ENCODE results near the gene IL27RA. TPM values are rescaled to one million over a fixed set of nuclear protein-coding genes. Genes with fewer than 3 reads are reported as not detected.

The IL27RA gene
- total RNA-seq, 1 experiment from 2014 or later, result 2.7 TPM

DNA sequence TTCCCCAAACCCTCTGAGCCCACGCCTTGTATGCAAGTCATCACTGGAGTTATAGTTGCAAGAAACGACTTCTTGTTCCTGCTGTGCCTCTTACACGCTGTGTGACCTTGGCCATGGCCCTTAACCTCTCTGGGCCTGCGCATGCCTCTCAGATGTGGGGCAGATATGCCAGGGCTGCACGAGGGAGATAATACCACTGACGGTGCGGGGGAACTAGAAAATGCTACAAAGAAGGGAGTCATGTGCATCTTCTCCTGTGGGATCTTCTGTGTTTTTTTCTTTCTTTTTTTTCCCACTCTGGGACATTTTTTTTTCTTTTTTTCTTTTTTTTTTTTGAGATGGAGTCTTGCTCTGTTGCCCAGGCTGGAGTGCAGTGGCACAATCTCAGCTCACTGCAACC lies 63.3 kb downstream of the IL27RA start:
- intact Hi-C loops (cut with micrococcal nuclease), result no loop called here
- H3K9me3 Mint-ChIP-seq (ENCODE audit: unreplicated experiment), result no peaks in the 10 kb centered on the region
- no peak overlapping the region for H3K4me3 Mint-ChIP-seq (ENCODE audit: unreplicated experiment)
- peaks cover 25% of the 10 kb centered on the region for H3K36me3 Mint-ChIP-seq (ENCODE audit: insufficient read depth, unreplicated experiment)
- H3K27ac Mint-ChIP-seq (ENCODE audit: low read depth, unreplicated experiment), result no peak overlapping the region
- CTCF ChIA-PET, result interaction anchor here (0.9 to 1.9 kb wide), 2 partner anchors 20 to 306 kb away, joined by 3 to 11 read pairs; no protein-coding TSS in a partner anchor
- BruUV-seq (replicated peaks), result no TSS peak
- POLR2A ChIA-PET, result interaction anchor here (1.7 kb wide), 1 partner anchor 21 kb away, joined by 4 read pairs; no protein-coding TSS in a partner anchor
- DNase-seq (ENCODE audit: unreplicated experiment), result no peak
- TF ChIP-seq, protein P1, sequence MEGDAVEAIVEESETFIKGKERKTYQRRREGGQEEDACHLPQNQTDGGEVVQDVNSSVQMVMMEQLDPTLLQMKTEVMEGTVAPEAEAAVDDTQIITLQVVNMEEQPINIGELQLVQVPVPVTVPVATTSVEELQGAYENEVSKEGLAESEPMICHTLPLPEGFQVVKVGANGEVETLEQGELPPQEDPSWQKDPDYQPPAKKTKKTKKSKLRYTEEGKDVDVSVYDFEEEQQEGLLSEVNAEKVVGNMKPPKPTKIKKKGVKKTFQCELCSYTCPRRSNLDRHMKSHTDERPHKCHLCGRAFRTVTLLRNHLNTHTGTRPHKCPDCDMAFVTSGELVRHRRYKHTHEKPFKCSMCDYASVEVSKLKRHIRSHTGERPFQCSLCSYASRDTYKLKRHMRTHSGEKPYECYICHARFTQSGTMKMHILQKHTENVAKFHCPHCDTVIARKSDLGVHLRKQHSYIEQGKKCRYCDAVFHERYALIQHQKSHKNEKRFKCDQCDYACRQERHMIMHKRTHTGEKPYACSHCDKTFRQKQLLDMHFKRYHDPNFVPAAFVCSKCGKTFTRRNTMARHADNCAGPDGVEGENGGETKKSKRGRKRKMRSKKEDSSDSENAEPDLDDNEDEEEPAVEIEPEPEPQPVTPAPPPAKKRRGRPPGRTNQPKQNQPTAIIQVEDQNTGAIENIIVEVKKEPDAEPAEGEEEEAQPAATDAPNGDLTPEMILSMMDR (IDR thresholded peaks at IDR 0.05; ENCODE audit: unreplicated experiment), result no peak
- H3K27me3 Mint-ChIP-seq (ENCODE audit: insufficient read depth, unreplicated experiment), result no peaks in the 10 kb centered on the region
- H3K4me1 Mint-ChIP-seq (ENCODE audit: insufficient read depth, unreplicated experiment), result peaks cover 6% of the 10 kb centered on the region

- DNase-seq (ENCODE audit: unreplicated experiment), result no peak
- Mint-ChIP-seq H3K27ac (ENCODE audit: low read depth, unreplicated experiment) (no peak overlapping the region), H3K9me3 (ENCODE audit: unreplicated experiment) (no peaks in the 10 kb centered on the region), H3K27me3 (ENCODE audit: insufficient read depth, unreplicated experiment) (no peaks in the 10 kb centered on the region), H3K4me1 (ENCODE audit: insufficient read depth, unreplicated experiment) (peaks cover 6% of the 10 kb centered on the region), H3K36me3 (ENCODE audit: insufficient read depth, unreplicated experiment) (peaks cover 34% of the 10 kb centered on the region), H3K4me3 (ENCODE audit: unreplicated experiment) (no peak overlapping the region)
- intact Hi-C loops (cut with micrococcal nuclease), result no loop called here
- TF ChIP-seq, protein P1 (IDR thresholded peaks at IDR 0.05; ENCODE audit: unreplicated experiment), result peak; percentile 8
- CTCF ChIA-PET, result interaction anchor here (0.7 to 1.9 kb wide), 5 partner anchors 10 to 38 kb away, joined by 3 to 11 read pairs (median 6); no protein-coding TSS in a partner anchor
- POLR2A ChIA-PET, result no interaction called here
- no TSS peak for BruUV-seq (replicated peaks)
Measured at GRCh38 chr19:14096272-14096992, 64.9 kb downstream of the IL27RA start.

DNA sequence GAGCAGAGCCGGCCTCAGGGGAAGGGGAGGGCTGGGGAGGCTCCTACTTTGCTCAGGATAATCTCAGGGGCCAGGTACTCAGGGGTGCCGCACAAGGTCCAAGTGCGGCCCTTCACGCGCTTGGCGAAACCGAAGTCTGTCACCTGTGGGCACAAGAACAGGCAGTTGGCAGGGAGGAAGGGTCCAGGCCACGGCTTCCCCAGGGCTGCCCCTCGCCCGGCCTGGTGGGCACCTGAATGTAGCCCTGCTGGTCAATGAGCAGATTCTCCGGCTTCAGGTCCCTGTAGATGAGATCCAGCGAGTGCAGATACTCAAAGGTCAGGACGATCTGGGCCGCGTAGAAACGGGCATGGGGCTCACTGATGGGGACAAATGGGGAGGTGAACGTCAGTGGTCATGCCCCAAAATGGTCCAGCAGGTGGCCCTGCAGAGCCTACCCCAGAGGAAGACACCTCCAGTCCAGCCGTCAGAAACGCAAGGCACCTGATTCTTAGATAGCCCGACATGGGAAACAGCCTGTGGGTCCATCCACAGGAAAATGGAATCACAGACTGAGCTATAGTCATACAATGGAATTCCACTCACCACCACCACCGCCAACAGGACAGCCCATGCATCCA lies 66.1 kb downstream of the IL27RA start:
- Mint-ChIP-seq H3K9me3 (ENCODE audit: unreplicated experiment) (no peaks in the 10 kb centered on the region), H3K27me3 (ENCODE audit: insufficient read depth, unreplicated experiment) (no peaks in the 10 kb centered on the region), H3K36me3 (ENCODE audit: insufficient read depth, unreplicated experiment) (peaks cover 40% of the 10 kb centered on the region), H3K4me1 (ENCODE audit: insufficient read depth, unreplicated experiment) (no peaks in the 10 kb centered on the region), H3K27ac (ENCODE audit: low read depth, unreplicated experiment) (no peak overlapping the region), H3K4me3 (ENCODE audit: unreplicated experiment) (no peak overlapping the region)
- TF ChIP-seq, protein P1 (IDR thresholded peaks at IDR 0.05; ENCODE audit: unreplicated experiment), result no peak
- ChIA-PET CTCF (no interaction called here), POLR2A (no interaction called here)
- DNase-seq (ENCODE audit: unreplicated experiment), result no peak
- no TSS peak for BruUV-seq (replicated peaks)
- intact Hi-C loops (cut with micrococcal nuclease), result no loop called here

DNA sequence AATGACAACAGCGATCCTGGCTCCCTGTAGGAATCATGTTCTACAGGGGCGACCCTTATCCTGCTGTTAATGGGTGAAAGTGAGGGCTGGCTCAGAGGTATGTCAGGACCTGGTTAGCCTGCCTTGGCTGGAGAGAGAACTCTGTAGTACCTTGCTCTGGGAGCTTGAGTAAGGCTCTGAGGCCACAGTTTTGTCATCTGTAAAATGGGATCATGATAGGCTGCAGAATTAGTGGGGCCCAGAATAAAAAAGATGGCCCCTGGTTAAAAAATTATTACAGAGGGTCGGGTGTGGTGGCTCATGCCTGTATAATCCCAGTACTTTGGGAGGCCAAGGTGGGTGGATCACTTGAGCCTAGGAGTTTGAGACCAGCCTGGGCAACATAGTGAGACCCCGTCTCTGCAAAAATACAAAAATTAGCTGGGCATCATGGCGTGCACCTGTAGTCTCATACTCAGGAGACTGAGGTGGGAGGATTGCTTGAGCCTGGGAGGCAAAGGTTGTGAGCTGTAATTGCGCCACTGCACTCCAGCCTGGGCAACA lies 69.5 kb downstream of the IL27RA start:
- H3K27me3 Mint-ChIP-seq (ENCODE audit: insufficient read depth, unreplicated experiment), result no peaks in the 10 kb centered on the region
- peaks cover 65% of the 10 kb centered on the region for H3K36me3 Mint-ChIP-seq (ENCODE audit: insufficient read depth, unreplicated experiment)
- POLR2A ChIA-PET, result interaction anchor here (0.8 kb wide), 1 partner anchor 14 kb away, joined by 3 read pairs; no protein-coding TSS in a partner anchor
- H3K27ac Mint-ChIP-seq (ENCODE audit: low read depth, unreplicated experiment), result no peak overlapping the region
- no TSS peak for BruUV-seq (replicated peaks)
- TF ChIP-seq, protein P1 (IDR thresholded peaks at IDR 0.05; ENCODE audit: unreplicated experiment), result no peak
- H3K4me1 Mint-ChIP-seq (ENCODE audit: insufficient read depth, unreplicated experiment), result no peaks in the 10 kb centered on the region
- H3K4me3 Mint-ChIP-seq (ENCODE audit: unreplicated experiment), result no peak overlapping the region
- H3K9me3 Mint-ChIP-seq (ENCODE audit: unreplicated experiment), result no peaks in the 10 kb centered on the region
- intact Hi-C loops (cut with micrococcal nuclease), result no loop called here
- CTCF ChIA-PET, result interaction anchor here (0.9 to 2.1 kb wide), 2 partner anchors 10 to 13 kb away, joined by 3 to 6 read pairs; no protein-coding TSS in a partner anchor
- no peak for DNase-seq (ENCODE audit: unreplicated experiment)
